GM12892 (cell line): ENCODE data around the gene CTSF.
"Not testable (repeated sequence)": the region's sequence is repeated elsewhere in the genome, so short reads cannot be mapped to it uniquely, and the experiment has no call there.

ENCODE experiments used
- DNase-seq: peaks from one replicate; pipeline ENCODE4 v3.0.0; 2011; ENCODE audit not compliant: insufficient read length
- FAIRE-seq: peaks from 2 replicates; lab custom pipeline; 2011; peaks lifted over from hg19 to GRCh38; lab: Jason Lieb, UNC
- POLR2A ChIP-seq: IDR thresholded peaks from 2 replicates; pipeline ENCODE4 v1.6.1; 2011; ENCODE audit warnings: low read depth, low read length, control low read depth
- POLR2AphosphoS5 ChIP-seq: IDR thresholded peaks from 2 replicates; pipeline ENCODE4 v1.6.1; 2011; ENCODE audit warnings: low read depth, low read length, control low read depth
- TAF1 ChIP-seq: IDR thresholded peaks from 2 replicates; pipeline ENCODE4 v1.6.1; 2011; ENCODE audit warnings: low read depth, mild to moderate bottlenecking, control low read depth, low read length, borderline replicate concordance

CTSF gene

DNA sequence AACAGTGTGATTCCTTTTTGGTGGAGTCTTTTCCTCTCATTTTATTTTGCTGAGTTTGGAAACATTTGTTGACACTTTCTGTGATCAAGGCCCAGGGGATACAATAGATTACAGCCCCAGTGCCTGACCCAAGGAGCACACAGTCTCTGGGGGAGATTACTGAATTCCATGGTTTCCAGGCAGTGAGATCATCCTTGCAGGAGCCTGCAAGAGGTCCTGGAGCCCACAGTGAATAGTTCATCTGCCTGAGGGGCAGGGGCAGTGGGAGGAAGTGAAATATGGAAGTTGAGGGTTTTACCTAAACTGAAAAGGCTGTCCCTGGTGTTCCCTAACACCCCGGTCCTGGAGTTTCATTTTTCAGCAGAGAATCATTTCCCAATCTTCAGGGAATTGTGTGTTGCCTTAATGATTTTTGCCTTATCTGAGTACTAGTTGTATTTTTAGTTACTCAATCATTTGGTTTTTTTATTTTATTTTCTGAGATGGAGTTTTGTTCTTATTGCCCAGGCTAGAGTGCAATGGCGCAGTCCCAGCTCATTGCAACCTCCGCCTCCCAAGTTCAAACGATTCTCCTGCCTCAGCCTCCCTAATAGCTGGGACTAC is 32.3 kb upstream of the CTSF start:
- TF ChIP-seq TAF1: no peak
- no peak for TF ChIP-seq POLR2AphosphoS5
- no peak for TF ChIP-seq POLR2A
- DNase-seq (no peak), FAIRE-seq (no peak)

DNA sequence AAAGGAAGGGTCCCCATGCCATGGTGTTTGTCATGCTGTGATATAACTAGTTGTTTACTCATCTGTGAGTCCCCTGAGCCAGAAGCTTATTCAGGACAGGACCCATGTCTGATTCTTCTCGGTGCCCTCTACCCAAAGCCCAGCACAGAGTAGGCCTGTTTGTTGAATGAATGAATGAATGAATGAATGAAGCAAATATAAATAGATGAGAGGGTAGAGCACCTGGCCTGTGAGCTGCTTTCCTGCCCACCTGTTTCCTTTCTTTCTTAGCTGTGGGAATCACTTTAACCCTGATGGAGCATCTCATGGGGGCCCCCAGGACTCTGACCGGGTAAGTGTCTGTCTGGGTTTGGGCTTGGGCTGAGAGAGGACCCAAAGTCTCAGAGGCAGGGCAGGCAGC is 31.8 kb upstream of the CTSF start:
- no peak for DNase-seq
- no peak for FAIRE-seq
- TF ChIP-seq TAF1 (no peak), POLR2AphosphoS5 (no peak)

DNA sequence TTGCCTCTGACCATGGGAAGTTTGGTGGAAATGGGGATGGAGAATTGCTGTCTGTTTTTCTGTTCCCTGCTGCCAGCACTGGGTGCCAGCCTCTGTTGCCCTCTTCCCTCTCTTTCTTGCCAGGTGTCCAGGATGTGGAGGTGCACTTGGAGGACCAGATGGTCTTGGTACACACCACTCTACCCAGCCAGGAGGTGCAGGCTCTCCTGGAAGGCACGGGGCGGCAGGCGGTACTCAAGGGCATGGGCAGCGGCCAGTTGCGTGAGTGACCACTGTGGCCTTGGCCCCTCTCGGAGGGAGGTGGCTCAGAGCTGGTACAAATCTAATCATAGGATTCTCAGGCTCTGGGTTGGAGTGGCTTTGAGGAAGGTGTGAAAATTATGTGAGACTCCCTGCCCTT is 30.6 kb upstream of the CTSF start:
- DNase-seq: no peak
- no peak for TF ChIP-seq POLR2A
- no peak for TF ChIP-seq TAF1
- no peak for TF ChIP-seq POLR2AphosphoS5
- FAIRE-seq: no peak

DNA sequence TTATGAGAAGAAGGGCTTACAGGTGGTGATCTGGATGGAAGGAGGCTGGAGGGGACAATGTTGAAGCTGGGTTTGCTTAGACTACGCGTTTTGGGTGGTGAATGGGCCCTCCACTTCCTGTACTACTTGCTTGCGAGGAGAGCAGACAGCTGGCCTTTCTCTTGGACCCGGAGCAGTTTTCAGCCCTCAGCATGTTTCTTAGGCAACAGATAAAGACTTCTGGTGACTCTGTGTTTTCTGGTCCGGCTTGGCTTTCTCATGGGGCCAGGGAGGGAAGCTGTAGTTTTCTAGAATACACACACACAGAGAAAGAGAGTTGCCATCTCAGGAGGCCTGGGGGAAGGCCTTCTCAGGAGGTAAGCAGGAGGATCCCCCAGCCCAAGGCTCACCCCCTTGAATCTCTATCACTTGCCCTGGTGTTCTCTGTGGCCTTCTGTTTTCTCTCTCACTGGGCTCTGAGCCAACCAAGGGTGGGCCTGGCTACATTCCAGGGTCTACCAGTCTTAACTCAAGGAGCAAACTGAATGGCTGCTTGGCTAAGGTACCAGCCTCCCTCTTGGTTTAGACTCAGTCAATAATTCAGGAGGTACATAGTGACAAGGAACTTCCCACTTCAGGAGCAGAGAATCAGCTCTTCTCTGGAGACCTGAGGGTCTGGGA is 27.0 kb upstream of the CTSF start:
- no peak for DNase-seq
- no peak for FAIRE-seq
- TF ChIP-seq TAF1 (no peak), POLR2A (no peak), POLR2AphosphoS5 (no peak)

DNA sequence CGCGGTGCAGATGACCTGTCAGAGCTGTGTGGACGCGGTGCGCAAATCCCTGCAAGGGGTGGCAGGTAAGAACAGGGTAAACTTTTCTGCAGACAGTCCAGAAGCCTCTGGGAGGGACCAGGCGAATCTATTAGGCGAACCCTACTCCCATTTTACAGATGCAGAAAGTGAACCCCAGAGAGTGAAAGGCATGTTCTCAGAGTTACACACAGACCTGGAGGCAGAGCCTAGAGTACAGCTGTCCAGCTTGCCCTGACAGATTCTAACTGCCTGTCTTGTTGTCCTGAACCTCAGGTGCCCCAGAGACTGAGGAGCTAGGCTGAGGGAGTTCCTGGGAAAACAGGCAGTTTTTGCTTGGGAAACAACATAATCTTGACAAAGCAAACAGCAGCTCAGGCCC is 25.2 kb upstream of the CTSF start:
- no peak for DNase-seq
- TF ChIP-seq POLR2A (no peak), POLR2AphosphoS5 (no peak), TAF1 (no peak)
- FAIRE-seq: no peak

DNA sequence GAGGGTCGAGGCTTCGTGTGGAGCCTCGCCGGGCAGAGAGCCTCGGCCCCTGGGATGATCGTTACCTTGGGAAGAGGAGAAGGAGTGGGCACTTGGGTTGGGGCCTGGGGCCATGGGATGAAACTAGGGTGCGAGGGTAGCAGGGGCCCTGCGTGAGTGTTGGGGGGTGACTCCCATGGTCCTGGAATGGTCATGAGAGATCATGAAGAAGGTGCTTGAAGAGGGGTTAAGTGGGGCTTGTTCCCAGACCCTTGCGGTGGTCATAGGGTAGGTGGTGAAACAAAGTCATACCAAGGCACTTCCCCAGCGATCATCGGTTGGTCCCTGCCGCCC is 24.9 kb upstream of the CTSF start:
- TF ChIP-seq TAF1: no peak
- no peak for TF ChIP-seq POLR2A
- TF ChIP-seq POLR2AphosphoS5: no peak
- no peak for FAIRE-seq
- DNase-seq: no peak

DNA sequence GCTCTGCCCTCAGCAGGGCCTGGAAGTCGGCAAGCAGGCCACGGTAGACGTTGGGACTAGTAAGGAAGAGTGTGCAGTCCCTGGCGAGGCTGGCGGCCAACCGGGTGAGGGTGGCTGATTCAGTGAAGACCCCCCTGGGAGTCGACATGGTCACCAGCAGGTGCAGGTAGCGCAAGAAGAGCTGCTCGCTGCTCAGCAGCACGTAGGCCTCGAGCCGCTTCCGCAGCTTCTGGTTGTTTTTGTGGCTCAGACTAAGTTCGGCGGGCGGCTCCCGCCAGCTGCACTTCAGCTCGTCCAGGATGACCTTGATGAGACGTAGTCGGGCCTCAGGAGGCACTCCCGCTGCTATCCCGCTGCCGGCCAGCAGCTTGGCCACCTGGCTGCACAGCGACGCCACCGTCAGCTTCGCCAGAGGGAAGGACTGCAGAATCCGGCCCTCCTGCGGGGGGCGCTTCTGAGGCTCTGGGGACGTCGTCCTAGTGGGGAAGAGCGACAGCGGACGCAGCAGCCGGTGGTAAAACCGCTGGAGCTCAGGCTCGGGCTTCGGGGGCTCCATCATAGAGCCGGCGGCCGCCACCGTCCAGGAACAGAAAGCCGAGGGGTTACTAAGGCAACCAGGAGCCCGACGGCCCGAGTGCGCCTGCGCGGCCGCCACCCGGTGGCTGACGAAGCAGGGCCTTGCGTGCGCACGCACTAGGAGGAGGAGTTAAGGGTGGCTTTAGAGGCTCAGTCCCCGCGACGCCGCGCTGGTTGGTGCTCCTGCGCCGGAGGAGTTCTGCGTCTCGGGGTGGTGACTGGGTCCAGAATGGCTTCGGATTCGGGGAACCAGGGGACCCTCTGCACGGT is 24.3 kb upstream of the CTSF start, which contains the start of the genes CCDC87 and CCS:
CCDC87 (minus strand) TSS at position 607 of the 846 bp plus-strand sequence; CDS start at position 559, 48 bp downstream.
CCS (plus strand) TSS at position 729 of the 846 bp plus-strand sequence; CDS start at position 806, 77 bp downstream.
- peak; percentile 100 for DNase-seq
- peak; percentile 99 for FAIRE-seq
- TF ChIP-seq POLR2AphosphoS5 (peak; percentile 96), POLR2A (peak; percentile 97), TAF1 (peak; percentile 27; the same call in 1 of the 2 replicates)

DNA sequence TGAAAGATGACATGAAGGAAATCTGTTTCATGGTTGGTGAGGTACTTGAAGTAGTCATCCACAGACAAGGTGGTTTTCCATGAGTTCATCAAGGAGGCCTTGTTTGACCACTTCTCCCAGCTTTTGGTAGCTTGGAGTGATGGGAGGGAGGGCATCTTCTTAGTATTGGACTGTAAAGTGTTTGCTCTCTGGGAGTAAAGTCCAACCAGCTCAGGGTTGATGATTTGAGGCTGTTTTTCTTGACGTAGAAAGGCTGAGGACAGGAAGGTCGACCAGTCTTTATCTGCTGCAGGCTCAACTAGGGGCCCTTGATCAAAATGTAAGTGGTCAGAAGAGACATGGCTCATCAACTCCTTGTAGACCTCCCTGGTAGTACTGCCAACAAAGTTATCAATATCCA is 22.8 kb upstream of the CTSF start:
- TF ChIP-seq POLR2A (no peak), POLR2AphosphoS5 (no peak), TAF1 (no peak)
- FAIRE-seq: no peak
- no peak for DNase-seq

DNA sequence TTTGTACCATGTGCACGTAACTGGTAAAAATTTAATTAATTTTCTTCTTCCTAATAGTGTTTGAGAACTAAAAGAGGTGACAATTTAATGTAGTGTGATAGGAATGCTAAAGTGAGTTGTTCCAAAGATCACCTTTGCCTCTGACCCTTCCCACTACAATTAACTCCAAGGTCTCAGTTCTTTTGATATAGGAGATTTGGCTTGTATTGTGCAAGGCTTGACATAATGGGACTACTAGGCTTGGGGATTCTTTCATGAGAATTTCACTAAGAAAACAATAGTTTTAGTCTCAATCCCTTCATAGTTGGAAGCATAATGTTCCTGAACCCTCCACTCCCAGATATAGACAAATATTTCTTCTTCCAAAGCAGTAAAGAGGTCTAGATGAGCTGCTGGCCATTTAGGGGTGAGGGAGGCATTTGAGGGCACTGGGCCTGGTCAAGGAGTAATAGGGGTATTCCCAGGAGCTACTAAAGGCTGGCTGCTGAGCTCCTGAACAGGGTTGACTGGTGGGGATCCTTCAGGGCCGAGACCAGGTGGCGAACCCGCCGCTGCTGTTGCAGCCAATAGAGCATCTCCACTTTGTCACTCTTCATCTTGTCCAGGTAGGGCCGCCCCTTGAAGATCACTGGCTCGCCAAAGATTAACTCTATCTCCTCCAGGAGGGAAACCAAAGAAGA is 21.7 kb upstream of the CTSF start:
- TF ChIP-seq POLR2AphosphoS5 (no peak), TAF1 (no peak), POLR2A (no peak)
- FAIRE-seq: no peak

DNA sequence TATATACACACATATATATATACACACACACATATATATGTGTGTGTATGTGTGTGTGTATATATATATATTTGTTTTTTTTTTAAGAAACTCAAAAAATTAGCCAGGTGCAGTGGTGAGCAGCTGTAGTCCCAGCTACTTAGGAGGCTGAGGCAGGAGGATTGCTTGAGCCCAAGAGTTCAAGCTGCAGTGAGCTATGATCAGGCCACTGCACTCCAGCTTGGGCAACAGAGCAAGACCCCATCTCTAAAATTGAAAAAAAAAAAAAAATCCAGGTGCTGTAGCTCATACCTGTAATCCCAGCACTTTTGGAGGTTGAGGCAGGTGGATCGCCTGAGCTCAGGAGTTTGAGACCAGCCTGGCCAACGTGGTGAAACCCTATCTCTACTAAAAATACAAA is 20.9 kb upstream of the CTSF start:
- FAIRE-seq, DNase-seq: not testable (repeated sequence)

More for the DNA sequence above, 21.7 kb upstream of the CTSF start:
- no peak for DNase-seq

DNA sequence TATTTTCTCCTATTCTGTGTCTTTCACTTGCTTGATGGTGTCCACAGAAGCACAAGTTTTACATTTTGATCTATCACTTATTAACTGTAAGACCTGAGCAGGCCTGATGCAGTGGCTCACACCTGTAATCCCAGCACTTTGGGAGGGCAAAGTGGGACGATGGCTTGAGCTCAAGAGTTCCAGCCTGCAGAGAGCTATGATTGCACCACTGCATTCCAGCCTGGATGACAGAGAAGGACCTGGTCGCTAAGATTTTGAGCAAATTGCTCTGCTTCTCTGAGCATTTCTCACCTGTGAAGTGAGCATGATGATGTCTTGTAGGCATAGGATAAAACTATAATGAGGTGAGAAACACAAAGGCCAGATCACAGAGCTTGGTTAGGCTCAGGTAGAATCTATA is 17.7 kb upstream of the CTSF start:
- DNase-seq (no peak), FAIRE-seq (no peak)
- TF ChIP-seq POLR2AphosphoS5 (no peak), POLR2A (no peak), TAF1 (no peak)

DNA sequence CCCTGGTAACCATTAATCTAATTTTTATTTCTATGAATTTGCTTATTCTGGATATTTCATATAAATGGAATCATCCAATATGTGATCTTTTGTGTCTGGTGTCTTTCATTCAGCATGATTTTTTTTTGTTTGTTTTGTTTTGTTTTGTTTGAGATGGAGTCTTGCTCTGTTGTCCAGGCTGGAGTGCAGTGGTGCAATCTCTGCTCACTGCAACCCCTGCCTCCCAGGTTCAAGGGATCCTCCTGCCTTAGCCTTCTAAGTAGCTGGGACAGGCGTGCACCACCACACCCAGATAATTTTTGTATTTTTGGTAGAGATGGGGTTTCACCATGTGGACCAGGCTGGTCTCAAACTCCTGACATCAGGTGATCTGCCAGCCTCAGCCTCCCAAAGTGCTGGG is 17.0 kb upstream of the CTSF start:
- not testable (repeated sequence) for DNase-seq, FAIRE-seq

DNA sequence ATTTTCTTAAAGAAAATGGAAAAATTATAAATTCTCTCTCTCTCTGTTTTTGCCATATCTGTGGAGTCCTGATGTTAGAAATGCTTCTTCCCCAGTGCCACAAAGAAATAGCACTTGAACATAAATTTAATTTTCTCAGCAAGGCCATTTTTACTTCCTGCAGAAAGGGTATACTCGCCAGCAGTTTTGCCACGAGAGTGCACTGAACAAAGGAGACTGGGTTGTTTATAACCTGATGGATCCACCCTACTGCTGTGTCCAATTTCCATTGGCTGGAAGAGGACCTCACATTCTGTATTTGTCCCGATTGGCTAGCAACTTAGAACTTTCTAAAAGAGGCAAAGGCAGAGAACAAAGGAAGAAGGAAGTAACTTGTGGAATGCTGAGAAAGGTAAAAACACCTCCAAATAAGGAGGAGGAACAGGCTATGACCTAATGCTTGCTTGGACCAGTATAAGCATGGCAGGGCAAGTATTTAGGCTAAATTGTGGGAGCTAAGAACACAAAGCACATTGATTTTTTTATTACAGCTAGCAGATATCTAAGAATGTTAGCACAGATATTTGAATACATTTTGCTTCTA is 14.2 kb upstream of the CTSF start:
- not testable (repeated sequence) for DNase-seq, FAIRE-seq
